GM21528 (cell line): Measurements from ENCODE around the gene TMEM150B.

Experiments used
- ATAC-seq: cut with Tn5 transposase; IDR thresholded peaks from one replicate; pipeline ENCODE4 v1.9.1; 2021; ENCODE audit warnings: mild to moderate bottlenecking, moderate library complexity; ENCODE audit not compliant: unreplicated experiment, low FRiP score

Gene TMEM150B

GRCh38 chr19:55325172-55325571 lies at the start of gene TMEM150B:
Gene TMEM150B, minus strand, starts transcription at chr19:55325341. Its CDS starts 4,305 bp downstream, at chr19:55321036.
- no peak for ATAC-seq

- no peak for ATAC-seq
Observed at GRCh38 chr19:55373993-55374757, 49.0 kb upstream of the TMEM150B start.

- ATAC-seq, result no peak
Observed at GRCh38 chr19:55373306-55373992, 48.3 kb upstream of the TMEM150B start.

- no peak for ATAC-seq
Observed at GRCh38 chr19:55372316-55373081, 47.4 kb upstream of the TMEM150B start.

GRCh38 chr19:55370305-55370988 lies 45.3 kb upstream of the TMEM150B start, which contains the start of gene IL11:
Gene IL11, minus strand, starts transcription at chr19:55370463. Its CDS starts 153 bp downstream, at chr19:55370310.
- no peak for ATAC-seq

GRCh38 chr19:55369653-55370304 lies 44.6 kb upstream of the TMEM150B start:
- ATAC-seq, result no peak

GRCh38 chr19:55368701-55369563 lies 43.8 kb upstream of the TMEM150B start:
- no peak for ATAC-seq

GRCh38 chr19:55368106-55368505 lies 43.0 kb upstream of the TMEM150B start:
- no peak for ATAC-seq

- no peak for ATAC-seq
Observed at GRCh38 chr19:55366790-55367189, 41.6 kb upstream of the TMEM150B start.

- ATAC-seq, result no peak
Observed at GRCh38 chr19:55365964-55366363, 40.8 kb upstream of the TMEM150B start.

- no peak for ATAC-seq
Observed at GRCh38 chr19:55365245-55365644, 40.1 kb upstream of the TMEM150B start.

- no peak for ATAC-seq
Observed at GRCh38 chr19:55362990-55363716, 38.0 kb upstream of the TMEM150B start, which contains the start of gene GARIN5B. Gene GARIN5B, minus strand, starts transcription at chr19:55363260. Its CDS starts 194 bp downstream, at chr19:55363066.

GRCh38 chr19:55362174-55362989 lies 37.2 kb upstream of the TMEM150B start:
- no peak for ATAC-seq

GRCh38 chr19:55360902-55361301 lies 35.8 kb upstream of the TMEM150B start:
- ATAC-seq, result no peak

GRCh38 chr19:55358943-55359908 lies 34.1 kb upstream of the TMEM150B start:
- no peak for ATAC-seq

GRCh38 chr19:55358493-55358892 lies 33.4 kb upstream of the TMEM150B start:
- ATAC-seq, result no peak
